Measurements from ENCODE around the gene LGALS4.
"Not testable (repeated sequence)": the region's sequence is repeated elsewhere in the genome, so short reads cannot be mapped to it uniquely, and the experiment has no call there.

Gene LGALS4, protein sequence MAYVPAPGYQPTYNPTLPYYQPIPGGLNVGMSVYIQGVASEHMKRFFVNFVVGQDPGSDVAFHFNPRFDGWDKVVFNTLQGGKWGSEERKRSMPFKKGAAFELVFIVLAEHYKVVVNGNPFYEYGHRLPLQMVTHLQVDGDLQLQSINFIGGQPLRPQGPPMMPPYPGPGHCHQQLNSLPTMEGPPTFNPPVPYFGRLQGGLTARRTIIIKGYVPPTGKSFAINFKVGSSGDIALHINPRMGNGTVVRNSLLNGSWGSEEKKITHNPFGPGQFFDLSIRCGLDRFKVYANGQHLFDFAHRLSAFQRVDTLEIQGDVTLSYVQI

DNA sequence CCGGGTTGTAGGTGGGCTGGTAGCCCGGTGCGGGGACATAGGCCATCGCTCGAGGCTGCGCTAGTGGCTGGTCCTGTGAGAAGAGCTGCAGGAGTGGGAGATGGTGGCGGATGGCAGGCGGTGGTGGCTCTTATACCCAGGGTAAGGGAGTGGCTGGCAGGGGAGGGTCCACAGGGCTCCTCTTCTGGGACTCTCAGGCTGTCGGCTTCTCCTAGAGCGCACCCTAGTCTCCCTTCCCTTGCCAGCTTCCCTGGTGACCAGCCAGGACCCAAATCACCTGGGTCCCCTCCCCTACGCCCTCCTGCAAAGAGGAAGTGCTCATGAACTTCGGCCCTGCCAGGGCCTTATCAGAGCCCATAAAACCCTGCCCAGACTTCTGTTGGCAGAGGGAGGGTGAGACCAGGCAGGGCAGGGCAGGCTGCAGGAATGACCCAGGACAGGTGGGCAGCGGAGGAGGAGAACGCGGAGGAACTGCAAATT is at the start of gene LGALS4:
Gene LGALS4 (minus strand): TSS at position 105 of the 480 bp plus-strand sequence. CDS start 59 bp downstream, at position 46.
- DNase-seq: no peak

DNA sequence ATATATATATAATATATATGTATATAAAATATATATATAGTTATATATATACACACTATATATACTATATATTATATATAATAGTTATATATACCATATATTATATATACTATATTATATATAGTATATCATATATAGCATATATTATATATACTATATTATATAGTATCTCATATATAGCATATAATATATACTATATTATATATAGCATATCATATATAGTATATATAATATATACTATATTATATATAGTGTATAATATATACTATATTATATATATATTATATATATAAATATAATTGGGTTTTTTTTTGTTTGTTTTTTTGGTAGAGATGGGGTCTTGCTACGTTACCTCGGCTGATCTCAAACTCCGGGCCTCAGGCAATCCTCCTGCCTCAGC is 48.6 kb upstream of the LGALS4 start:
- DNase-seq: no peak

DNA sequence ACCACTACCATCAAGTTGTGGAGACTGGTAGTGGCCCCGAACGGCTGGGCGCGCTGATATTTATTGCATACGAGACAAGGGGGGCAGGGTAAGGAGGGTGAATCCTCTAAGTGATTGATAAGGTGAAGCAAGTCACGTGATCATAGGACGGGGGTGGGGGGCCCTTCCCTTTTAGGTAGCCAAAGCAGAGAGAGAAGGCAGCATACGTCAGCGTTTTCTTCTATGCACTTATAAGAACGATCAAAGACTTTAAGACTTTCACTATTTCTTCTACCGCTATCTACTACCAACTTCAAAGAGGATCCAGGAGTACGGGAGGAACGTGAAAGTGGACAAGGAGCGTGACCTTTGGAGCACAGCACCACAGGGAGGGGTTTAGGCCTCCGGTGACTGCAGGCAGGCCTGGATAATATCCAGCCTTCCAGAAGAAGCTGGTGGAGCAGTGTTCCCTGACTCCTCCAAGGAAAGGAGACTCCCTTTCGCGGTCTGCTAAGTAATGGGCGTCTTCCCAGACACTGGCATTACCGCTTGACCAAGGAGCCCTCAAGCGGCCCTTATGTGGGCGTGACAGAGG is 47.0 kb upstream of the LGALS4 start:
- not testable (repeated sequence) for DNase-seq

DNA sequence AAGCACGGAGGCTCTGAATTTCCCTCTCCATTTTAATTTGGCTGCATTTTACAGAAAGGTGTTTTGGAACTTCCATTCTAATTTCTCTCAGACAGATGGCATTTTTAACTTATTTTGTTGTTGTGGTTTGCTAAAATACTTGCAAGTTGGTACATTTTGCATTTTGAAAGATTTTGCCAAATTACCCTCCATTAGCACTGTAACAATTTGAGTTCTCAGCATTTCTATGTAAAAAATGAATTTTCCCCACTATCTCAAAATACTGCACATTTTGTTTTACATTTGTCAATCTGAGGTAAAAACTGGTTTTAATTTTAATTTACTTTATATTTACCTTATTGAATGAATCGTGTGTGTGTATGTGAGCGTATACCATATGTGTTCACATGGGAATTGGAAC is 44.1 kb upstream of the LGALS4 start:
- DNase-seq: no peak

GRCh38 chr19:38855751-38856150 is 43.0 kb upstream of the LGALS4 start:
- DNase-seq: not testable (repeated sequence)

GRCh38 chr19:38854961-38855360 is 42.2 kb upstream of the LGALS4 start:
- not testable (repeated sequence) for DNase-seq

DNA sequence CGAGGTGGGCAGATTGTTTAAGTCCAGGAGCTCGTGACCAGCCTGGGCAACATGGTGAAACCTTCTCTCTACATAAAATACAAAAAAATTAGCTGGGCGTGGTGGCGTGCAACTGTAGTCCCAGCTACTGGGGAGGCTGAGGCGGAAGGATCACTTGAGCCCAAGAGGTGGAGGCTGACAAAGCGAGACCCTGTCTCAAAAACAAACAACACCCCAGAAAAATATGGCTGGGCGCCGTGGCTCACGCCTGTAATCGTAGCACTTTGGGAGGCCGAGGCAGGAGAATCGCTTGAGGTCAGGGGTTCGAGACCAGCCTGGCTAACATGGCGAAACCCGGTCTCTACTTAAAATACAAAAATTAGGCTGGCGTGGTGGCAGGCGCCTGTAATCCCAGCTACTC is 40.5 kb upstream of the LGALS4 start:
- DNase-seq: no peak

GRCh38 chr19:38852231-38853044 is 39.7 kb upstream of the LGALS4 start:
- DNase-seq: no peak

DNA sequence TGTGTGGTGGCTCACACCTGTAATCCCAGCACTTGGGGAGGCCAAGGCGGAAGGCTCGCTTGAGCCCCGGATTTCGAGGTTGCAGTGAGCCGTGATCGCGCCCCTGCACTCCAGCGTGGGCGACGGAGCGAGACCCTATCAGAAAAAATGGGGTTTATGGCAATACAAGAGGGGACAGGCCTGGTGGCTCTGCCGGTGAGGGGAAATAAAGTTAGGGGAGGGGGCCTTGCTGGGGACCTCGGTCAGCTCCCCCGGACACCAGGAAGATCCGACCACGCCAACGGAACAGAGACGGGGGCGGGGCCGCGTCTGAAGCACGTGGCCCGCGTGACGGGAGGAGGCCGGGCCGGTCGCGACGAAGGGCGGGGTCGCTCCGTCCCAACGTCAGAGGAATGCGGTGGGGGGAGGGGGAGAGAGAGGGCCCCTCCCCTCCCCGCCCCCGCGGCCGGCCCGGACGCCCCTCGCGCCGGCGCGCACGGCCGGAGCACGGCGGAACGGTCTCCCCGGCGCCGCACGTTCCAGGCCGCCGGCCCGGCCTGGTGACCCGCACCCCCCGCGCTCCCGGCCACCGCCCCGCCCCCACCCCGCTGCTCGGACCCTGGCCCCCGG is 39.0 kb upstream of the LGALS4 start:
- DNase-seq: peak; percentile 82

DNA sequence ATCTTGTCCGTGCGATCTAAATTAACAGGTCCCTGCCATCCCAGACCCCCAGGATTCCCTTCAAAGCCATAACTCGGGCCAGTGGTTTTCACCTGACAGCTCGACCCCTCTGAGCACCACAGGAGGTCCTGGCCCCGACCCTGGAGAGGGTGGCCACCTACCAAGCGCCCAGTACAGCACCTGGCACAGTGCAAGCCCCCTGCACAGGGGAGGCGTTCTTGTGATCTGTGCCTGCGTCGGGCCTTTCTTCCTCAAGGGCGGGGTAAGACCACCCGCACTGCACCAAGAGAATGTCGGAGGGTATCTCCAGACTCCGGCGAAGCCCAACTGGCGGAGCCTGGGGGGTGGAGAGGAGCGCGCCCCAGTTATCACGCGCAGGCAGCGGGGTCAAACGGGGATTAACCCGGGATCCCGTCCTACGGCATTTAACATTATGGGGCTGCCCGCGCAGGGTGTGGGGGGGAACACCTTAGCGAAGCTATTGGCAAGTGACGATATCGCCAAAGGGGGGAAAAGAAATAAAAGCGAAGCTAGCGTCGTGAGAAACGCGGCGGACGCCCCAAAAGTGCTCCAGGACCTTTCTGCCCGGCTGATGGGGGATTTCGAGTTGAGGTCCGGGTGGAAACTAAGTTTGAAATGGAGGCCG is 38.4 kb upstream of the LGALS4 start:
- DNase-seq: peak; percentile 27

DNA sequence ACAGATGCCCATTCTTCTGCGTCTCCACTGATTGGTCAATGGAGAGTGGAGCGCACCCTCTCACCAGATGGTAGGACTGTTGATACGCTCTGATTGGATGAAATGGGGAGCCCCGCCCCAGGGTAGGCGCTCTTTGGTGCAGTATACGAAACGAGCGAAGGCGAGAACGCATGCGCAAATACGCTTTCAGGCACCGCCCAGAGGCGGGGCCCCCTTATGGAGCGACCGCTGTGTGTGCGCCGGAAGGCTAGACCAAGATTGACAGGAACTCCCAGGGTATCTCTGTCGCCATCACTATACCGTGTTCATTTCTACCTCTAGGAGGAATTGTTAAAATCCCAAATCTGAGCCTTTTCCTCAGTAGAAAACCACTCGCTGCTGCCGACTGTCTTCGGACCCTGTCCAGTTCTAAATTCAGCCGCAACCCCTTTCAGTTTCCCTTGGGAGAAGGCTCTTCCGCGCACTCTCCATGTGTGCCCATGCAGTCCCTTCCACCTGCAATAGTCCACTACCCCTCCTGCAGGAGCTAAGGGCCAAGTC is 37.8 kb upstream of the LGALS4 start:
- no peak for DNase-seq

- DNase-seq: peak; percentile 100
Observed at GRCh38 chr19:38849860-38850435, 37.2 kb upstream of the LGALS4 start, which contains the start of gene HNRNPL. Gene HNRNPL, minus strand, starts transcription at chr19:38849986. Its CDS starts 20 bp downstream, at chr19:38849966.

DNA sequence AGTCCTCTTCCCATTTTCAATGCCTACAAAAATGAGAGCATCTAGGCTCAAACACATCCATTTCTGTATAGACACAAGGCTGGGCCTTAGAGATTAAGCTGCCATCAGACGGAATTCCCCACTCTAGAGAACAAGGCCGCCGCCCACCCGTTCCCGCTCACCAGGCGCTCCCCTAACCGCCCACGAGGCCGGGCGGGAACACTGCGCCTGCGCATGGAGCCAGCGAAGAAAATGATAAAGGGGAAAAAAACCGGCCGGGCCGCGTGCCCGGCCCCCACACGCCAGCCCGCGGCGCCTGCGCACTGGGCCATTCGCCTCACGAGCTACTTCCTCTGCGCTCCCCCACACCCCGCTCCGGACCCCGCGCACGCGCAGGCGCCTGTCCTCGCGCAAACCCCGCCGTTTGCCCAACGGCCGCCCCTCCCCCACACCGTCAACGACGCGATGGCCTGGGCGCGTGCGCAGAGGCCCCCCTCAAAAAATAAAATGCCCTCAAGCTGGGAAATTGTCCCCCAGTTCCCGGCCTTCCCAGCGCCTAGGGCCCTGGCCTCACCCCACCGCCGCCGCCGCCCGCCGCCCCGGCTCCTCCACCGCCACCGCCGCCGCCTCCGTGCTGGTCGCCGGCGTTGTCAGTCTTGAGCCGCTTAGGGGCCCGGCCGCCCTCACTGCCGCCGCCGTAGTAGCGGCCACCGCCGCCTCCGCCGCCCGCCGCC is 36.6 kb upstream of the LGALS4 start:
- DNase-seq: peak; percentile 95

DNA sequence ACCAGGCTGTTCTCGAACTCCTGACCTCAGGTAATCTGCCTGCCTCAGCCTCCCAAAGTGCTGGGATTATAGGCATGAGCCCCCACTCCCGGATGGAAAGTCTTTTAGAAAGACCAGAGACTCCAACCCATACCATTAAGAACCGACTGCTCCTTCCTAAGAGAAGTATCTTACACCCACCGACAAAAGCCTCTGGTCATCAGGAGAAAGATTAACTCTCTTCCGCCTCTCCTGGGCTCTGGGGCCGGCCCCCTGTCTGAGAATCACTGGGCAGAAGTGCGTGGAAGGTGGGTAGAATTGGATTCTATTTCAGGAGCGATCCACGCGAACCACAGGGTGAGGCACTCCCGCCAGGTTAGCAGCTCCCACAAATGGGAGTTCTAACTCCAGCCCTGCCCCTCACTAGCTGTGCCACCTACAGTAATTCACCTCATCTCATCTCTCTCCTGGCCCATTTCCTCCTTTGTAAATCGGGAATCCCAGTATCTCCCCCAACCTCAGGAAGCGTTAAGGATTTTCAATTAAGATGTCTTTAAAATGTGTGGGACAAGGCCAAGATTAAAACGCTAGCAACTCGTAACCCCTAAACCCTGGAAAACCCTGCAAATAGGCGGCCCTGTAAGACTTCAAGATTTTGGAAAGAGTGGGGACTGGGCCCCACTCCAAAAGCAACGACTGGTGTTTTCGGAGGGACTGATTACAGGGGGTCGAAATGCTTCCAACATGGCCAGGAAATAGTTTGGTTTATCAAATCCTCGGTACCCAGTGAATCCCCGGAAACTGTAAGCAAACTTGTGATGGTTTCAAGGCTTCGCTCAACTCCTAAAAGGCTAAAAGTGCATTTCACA is 35.8 kb upstream of the LGALS4 start:
- DNase-seq: no peak

GRCh38 chr19:38846097-38846496 is 33.4 kb upstream of the LGALS4 start:
- DNase-seq: no peak

DNA sequence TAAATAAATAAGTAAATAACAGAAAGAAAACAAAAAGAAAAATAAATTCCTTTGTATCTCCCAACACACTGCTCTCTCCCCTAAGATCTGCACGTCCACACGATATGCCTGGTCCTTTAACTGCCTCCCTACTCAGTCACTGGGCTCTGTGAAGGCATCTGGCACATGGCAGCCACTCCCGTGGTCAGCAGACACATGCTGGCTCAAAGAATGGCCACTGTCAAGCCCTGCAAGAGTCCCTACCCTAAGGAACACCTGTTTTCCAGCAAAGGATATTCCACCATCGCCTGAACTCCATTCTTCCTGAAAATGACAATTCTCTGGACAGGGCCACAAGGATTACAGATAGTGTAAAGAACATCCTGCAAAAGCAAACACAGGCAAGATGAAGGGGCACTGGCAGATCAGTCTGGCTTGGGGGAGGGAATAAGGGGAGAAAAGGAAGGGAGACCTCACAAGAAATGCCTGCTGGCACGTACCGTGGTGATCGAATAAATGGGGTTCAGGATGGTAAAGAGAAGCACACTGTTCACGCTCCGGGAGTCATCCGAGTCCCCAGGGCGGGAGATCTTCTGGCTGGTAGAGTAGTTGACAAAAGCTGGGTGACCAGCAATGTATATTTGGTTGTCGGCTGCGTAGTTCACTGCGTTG is 32.8 kb upstream of the LGALS4 start:
- no peak for DNase-seq

DNA sequence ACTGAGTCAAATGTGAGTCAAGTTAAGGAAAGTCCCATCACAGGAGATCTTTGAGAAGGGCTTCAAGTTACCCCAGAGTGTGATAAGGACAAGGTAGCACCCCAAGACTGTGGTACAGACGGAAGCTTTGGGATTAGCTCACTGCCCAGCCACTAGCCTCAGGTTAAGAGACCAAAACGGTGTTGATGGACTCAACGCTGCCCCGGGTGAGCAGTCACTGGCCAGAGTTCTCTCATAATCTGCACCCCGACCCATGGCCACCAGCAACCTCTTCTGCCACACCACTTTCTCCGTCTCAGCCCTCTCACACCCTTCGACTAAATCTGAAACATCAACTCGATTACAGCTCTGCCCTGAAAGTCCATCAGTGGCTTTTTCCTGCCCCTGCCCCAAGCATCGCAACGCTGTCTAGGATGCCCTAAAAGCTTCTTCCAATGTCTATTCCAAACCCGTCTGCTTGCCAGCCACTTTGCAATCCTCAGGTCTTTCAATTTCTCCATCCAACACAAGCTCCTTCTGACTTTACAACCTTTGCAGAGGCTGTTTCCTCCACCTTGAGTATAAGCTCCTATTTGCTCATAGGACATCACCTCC is 31.4 kb upstream of the LGALS4 start:
- DNase-seq: no peak

DNA sequence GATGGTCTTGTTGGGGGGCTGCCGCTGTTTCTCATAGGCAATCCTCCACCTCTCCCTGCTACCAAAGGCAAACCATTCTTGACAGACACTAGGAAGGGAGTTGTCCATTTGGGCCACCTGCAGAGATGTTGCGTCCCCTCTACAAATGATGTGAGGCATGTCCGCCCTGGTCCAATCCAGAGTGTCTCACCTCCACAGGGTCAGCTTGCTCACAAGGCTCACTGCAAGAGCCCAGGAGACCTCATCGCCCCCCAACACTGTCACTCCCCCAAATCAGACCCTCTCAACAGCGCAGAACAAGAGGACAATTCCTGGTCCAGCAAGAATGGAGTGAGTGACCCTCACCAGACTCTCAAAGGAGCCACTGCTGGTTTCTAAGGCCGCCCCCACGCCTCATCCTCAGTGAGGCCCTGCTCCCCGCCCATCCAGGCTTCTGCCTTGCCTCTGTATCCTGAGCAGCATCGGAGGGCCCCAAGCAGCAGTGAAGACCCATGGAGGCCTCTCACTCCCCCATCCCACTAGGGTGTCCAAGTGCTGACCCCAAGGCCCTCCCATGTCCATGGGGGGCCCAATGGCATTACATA is 30.5 kb upstream of the LGALS4 start:
- no peak for DNase-seq

Measured in COR-L47 (cell line).